Suprapubic skin (tissue), 3 donors: ENCODE results near the gene ABHD4.

ENCODE experiments used
- CTCF ChIP-seq, 2 donors: fragments of 200-600 bp in 1 of 2; fragments of 450-650 bp in 1 of 2; sonication (generic) in 1 of 2; IDR thresholded peaks; one replicate each; pipeline ENCODE4 v1.5.1; 2016 to 2019; ENCODE audit warnings: antibody characterized with exemption in 2 of 2, mild to moderate bottlenecking in 1 of 2, moderate library complexity in 1 of 2
- EP300 ChIP-seq: sonication (generic); formaldehyde crosslinking; IDR thresholded peaks from one replicate; pipeline ENCODE4 v1.6.1; 2017; ENCODE audit warnings: antibody characterized with exemption
- POLR2A ChIP-seq, 2 donors: fragments of 450-650 bp; IDR thresholded peaks; one replicate each; pipeline ENCODE4 v1.6.1; 2017; ENCODE audit warnings: antibody characterized with exemption in 2 of 2, mild to moderate bottlenecking in 2 of 2, moderate library complexity in 2 of 2

GRCh38 chr14:22650046-22650739, 52.1 kb downstream of the ABHD4 start:
- TF ChIP-seq CTCF (IDR thresholded peaks at IDR 0.05) (no peak), POLR2A (IDR thresholded peaks at IDR 0.05) (no peak), EP300 (no peak)
